ENCODE results near the gene FRMPD4. TPM values are rescaled to one million over a fixed set of nuclear protein-coding genes. Genes with fewer than 3 reads are reported as not detected.

The FRMPD4 gene
- total and polyA plus RNA-seq, 2 donors (not counting 3 experiments of a cell fraction or from before 2014, with no cell fraction given): not detected

DNA sequence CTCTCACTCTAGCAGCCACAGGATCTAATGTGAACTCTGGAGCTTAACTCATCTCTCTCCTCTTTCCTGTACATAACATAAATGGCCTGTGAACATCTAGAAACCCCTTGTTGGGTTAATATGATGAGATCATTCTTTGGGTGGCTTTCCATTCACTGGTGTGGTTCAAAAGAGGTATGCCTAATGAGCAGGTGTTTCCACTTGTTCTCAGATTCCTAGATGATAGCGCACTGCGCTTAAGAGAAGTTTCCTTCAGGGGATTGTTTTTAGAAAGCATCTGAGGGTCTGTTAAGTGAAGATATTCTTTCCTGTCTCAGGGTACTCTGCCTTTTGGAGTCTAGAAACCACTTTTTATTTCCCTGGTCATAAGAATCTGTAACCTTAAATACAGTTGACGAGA is 32.5 kb downstream of the FRMPD4 start:
- no peak for TF ChIP-seq JUN (IDR thresholded peaks at IDR 0.05; ENCODE audit: borderline replicate concordance, insufficient read depth, insufficient read length, low read depth)
- TF ChIP-seq CTCF (IDR thresholded peaks at IDR 0.05; ENCODE audit: extremely low read depth in 1 of 2, insufficient read depth in 1 of 2, low read depth in 1 of 2, low read length in 2 of 2): no peak
- no peak for TF ChIP-seq MAX (IDR thresholded peaks at IDR 0.05; ENCODE audit: insufficient read depth, insufficient read length)
- TF ChIP-seq MYC (IDR thresholded peaks at IDR 0.05; ENCODE audit: low read depth, low read length): no peak
- TF ChIP-seq GATA2 (IDR thresholded peaks at IDR 0.05; ENCODE audit: insufficient read depth, insufficient read length, low read depth, low read length): no peak
- TF ChIP-seq POLR2AphosphoS5 (IDR thresholded peaks at IDR 0.05; ENCODE audit: insufficient read depth, low read depth, low read length): no peak
- no peak for TF ChIP-seq FOS (IDR thresholded peaks at IDR 0.05; ENCODE audit: borderline replicate concordance, insufficient read depth, low read length)
- no peak for TF ChIP-seq EZH2 (IDR thresholded peaks at IDR 0.05; ENCODE audit: borderline replicate concordance, low read depth, low read length, severe bottlenecking)
- no peak for TF ChIP-seq POLR2A (IDR thresholded peaks at IDR 0.05; ENCODE audit: low read depth, low read length)
- CTCF ChIA-PET: no interaction called here
- no peaks in the 10 kb centered on the region for H3K4me1 ChIP-seq (ENCODE audit: control insufficient read depth, extremely low read depth, insufficient read depth, low read length)
- H3K27me3 ChIP-seq (ENCODE audit: control insufficient read depth in 2 of 2, insufficient read depth in 2 of 2, low read length in 2 of 2): no peaks in the 10 kb centered on the region
- H4K20me1 ChIP-seq (replicated peaks; ENCODE audit: control insufficient read depth, extremely low read depth, insufficient read depth, low read length): no peaks in the 10 kb centered on the region
- no peak overlapping the region for H3K4me3 ChIP-seq (replicated peaks in 1 of 3; ENCODE audit: insufficient read depth in 1 of 3, low read depth in 1 of 3, low read length in 3 of 3)
- H3K9ac ChIP-seq (replicated peaks; ENCODE audit: extremely low read depth, insufficient read depth, low read length): no peak overlapping the region
- H3K79me2 ChIP-seq (ENCODE audit: control insufficient read depth, insufficient read depth, low read length): no peaks in the 10 kb centered on the region
- intact Hi-C loops (cut with micrococcal nuclease): no loop called here
- H3K9me3 ChIP-seq (replicated peaks; ENCODE audit: control insufficient read depth, insufficient read depth, low read length): no peaks in the 10 kb centered on the region
- no peak overlapping the region for H2AFZ ChIP-seq (ENCODE audit: low read depth, low read length)
- DNase-seq (ENCODE audit: low read depth, low spot score) (no peak), FAIRE-seq (no peak)
- H3K36me3 ChIP-seq (ENCODE audit: control insufficient read depth in 2 of 2, extremely low read depth in 1 of 2, insufficient read depth in 2 of 2, low read length in 2 of 2): no peaks in the 10 kb centered on the region
- no peak overlapping the region for H3K27ac ChIP-seq (ENCODE audit: insufficient read depth, low read depth, low read length)
- dilution Hi-C loops (cut with MboI; ENCODE audit: extremely low pct_ligation_motif_present, low sequenced_read_pairs): no loop called here
- no peak overlapping the region for H3K4me2 ChIP-seq (ENCODE audit: insufficient read depth, low read length)
- BruUV-seq (replicated peaks): no TSS peak
- H3K9me1 ChIP-seq (replicated peaks; ENCODE audit: control insufficient read depth, extremely low read depth, insufficient read depth, low read length): no peaks in the 10 kb centered on the region
- POLR2A ChIA-PET: no interaction called here
